Vagina (tissue), 2 donors: ENCODE results near the gene APP.

Source experiments
- POLR2A ChIP-seq, 2 donors: fragments of 450-650 bp; IDR thresholded peaks; one replicate each; pipeline ENCODE4 v1.6.1; 2017; ENCODE audit warnings: antibody characterized with exemption in 2 of 2, mild to moderate bottlenecking in 2 of 2, moderate library complexity in 2 of 2
- POLR2AphosphoS5 ChIP-seq, 2 donors: sonication (generic); formaldehyde crosslinking; IDR thresholded peaks; one replicate each; pipeline ENCODE4 v1.9.0; 2017; ENCODE audit warnings: antibody characterized with exemption in 2 of 2, mild to moderate bottlenecking in 2 of 2, low read depth in 1 of 2; ENCODE audit not compliant: insufficient read depth in 1 of 2

GRCh38 chr21:25897383-25897782 lies 273.2 kb downstream of the APP start:
- TF ChIP-seq POLR2AphosphoS5 (IDR thresholded peaks at IDR 0.05; ENCODE audit: insufficient read depth in 1 of 2, low read depth in 1 of 2) (no peak), POLR2A (IDR thresholded peaks at IDR 0.05) (no peak)
